HG02885 (cell line): ENCODE data around the gene NUP93.
"Not testable (repeated sequence)": the region's sequence is repeated elsewhere in the genome, so short reads cannot be mapped to it uniquely, and the experiment has no call there.

Experiments used
- ATAC-seq: cut with Tn5 transposase; IDR thresholded peaks from one replicate; pipeline ENCODE4 v1.9.1; 2021; ENCODE audit warnings: mild to moderate bottlenecking; ENCODE audit not compliant: unreplicated experiment, poor library complexity

The NUP93 gene

GRCh38 chr16:56739378-56739777, 9.4 kb downstream of the NUP93 start:
- ATAC-seq, result not testable (repeated sequence)

- no peak for ATAC-seq
Observed at GRCh38 chr16:56741399-56741798, 11.5 kb downstream of the NUP93 start.

GRCh38 chr16:56742030-56742984, 12.4 kb downstream of the NUP93 start:
- no peak for ATAC-seq

- no peak for ATAC-seq
Observed at GRCh38 chr16:56743840-56744239, 13.9 kb downstream of the NUP93 start.

GRCh38 chr16:56744996-56745640, 15.2 kb downstream of the NUP93 start:
- ATAC-seq, result no peak

- no peak for ATAC-seq
Observed at GRCh38 chr16:56747486-56748045, 17.6 kb downstream of the NUP93 start.

GRCh38 chr16:56748191-56748590, 18.3 kb downstream of the NUP93 start:
- no peak for ATAC-seq

- no peak for ATAC-seq
Observed at GRCh38 chr16:56748826-56749225, 18.9 kb downstream of the NUP93 start.

GRCh38 chr16:56749672-56750491, 20.0 kb downstream of the NUP93 start:
- no peak for ATAC-seq

GRCh38 chr16:56753410-56753809, 23.5 kb downstream of the NUP93 start:
- no peak for ATAC-seq

GRCh38 chr16:56755038-56755437, 25.1 kb downstream of the NUP93 start:
- no peak for ATAC-seq

- no peak for ATAC-seq
Observed at GRCh38 chr16:56758432-56758831, 28.5 kb downstream of the NUP93 start.

GRCh38 chr16:56758930-56759329, 29.0 kb downstream of the NUP93 start:
- ATAC-seq, result no peak

- no peak for ATAC-seq
Observed at GRCh38 chr16:56763291-56763916, 33.5 kb downstream of the NUP93 start.

GRCh38 chr16:56764835-56765234, 34.9 kb downstream of the NUP93 start:
- ATAC-seq, result no peak

- no peak for ATAC-seq
Observed at GRCh38 chr16:56765949-56766348, 36.0 kb downstream of the NUP93 start.

- no peak for ATAC-seq
Observed at GRCh38 chr16:56767024-56767423, 37.1 kb downstream of the NUP93 start.

- no peak for ATAC-seq
Observed at GRCh38 chr16:56769677-56770076, 39.7 kb downstream of the NUP93 start.

GRCh38 chr16:56771558-56772279, 41.8 kb downstream of the NUP93 start:
- no peak for ATAC-seq
